H1 (cell line): ENCODE measurements around the gene ARHGAP4. TPM values are rescaled to one million over a fixed set of nuclear protein-coding genes. Genes with fewer than 3 reads are reported as not detected.

Experiments used
- CTCF ChIA-PET: fragments of 300-600 bp; sonication (Branson Sonifier 250); formaldehyde crosslinking; loops from one replicate; lab custom pipeline; 2021; ENCODE audit not compliant: partially characterized antibody; lab: Charles Lee
- POLR2A ChIA-PET: fragments of 300-600 bp; sonication (Branson Sonifier 250); formaldehyde crosslinking; loops from one replicate; lab custom pipeline; 2021; ENCODE audit warnings: inconsistent platforms; ENCODE audit not compliant: partially characterized antibody; lab: Charles Lee
- DNase-seq, 2 experiments: peaks; one replicate each; pipeline versions ENCODE4 v3.0.0 to v3.0.0-alpha.2; 2010 to 2022; ENCODE audit warnings: low spot score in 2 of 2, low read depth in 1 of 2, mixed read lengths in 1 of 2
- FAIRE-seq: peaks from 2 replicates; lab custom pipeline; 2011; peaks lifted over from hg19 to GRCh38; lab: Jason Lieb, UNC
- H2AFZ ChIP-seq: 2 replicates; pipeline ENCODE4 v1.8.1; 2012; ENCODE audit warnings: low read length, inconsistent platforms
- H2AK5ac ChIP-seq: 2 replicates; pipeline ENCODE4 v1.6.1; 2013; ENCODE audit warnings: low read depth, low read length
- H2BK120ac ChIP-seq: replicated peaks from 2 replicates; pipeline ENCODE3; 2013; ENCODE audit warnings: low read depth, low read length, inconsistent platforms
- H2BK12ac ChIP-seq: 2 replicates; pipeline ENCODE4 v1.6.1; 2013; ENCODE audit warnings: low read depth, low read length
- H2BK15ac ChIP-seq: 2 replicates; pipeline ENCODE4 v1.6.1; 2013; ENCODE audit warnings: low read length
- H2BK20ac ChIP-seq: 2 replicates; pipeline ENCODE4 v1.6.1; 2013; ENCODE audit warnings: low read length
- H2BK5ac ChIP-seq: 2 replicates; pipeline ENCODE4 v1.6.1; 2013; ENCODE audit warnings: low read depth, low read length
- H3K14ac ChIP-seq: 2 replicates; pipeline ENCODE4 v1.6.1; 2013; ENCODE audit warnings: inconsistent platforms; ENCODE audit not compliant: insufficient read length
- H3K18ac ChIP-seq: 2 replicates; pipeline ENCODE4 v1.6.1; 2013; ENCODE audit warnings: low read length; ENCODE audit errors: extremely low read depth
- H3K23ac ChIP-seq: 2 replicates; pipeline ENCODE4 v1.6.1; 2013; ENCODE audit warnings: inconsistent platforms; ENCODE audit not compliant: insufficient read length
- H3K23me2 ChIP-seq: 2 replicates; pipeline ENCODE4 v1.6.1; 2013; ENCODE audit warnings: low read depth, low read length
- H3K27ac ChIP-seq: 2 replicates; pipeline ENCODE4 v1.6.1; 2011; ENCODE audit warnings: low read depth, low read length, inconsistent platforms
- H3K27me3 ChIP-seq, 4 experiments: replicated peaks in 1 of 4; 1 replicate in 1 of 4; 2 replicates in 3 of 4; pipeline versions ENCODE4 v1.6.1 to v1.8.1; 2011 to 2013; ENCODE audit warnings: low read length in 3 of 4, mild to moderate bottlenecking in 3 of 4, inconsistent platforms in 2 of 4, mixed read lengths in 2 of 4, moderate library complexity in 1 of 4; ENCODE audit not compliant: control insufficient read depth in 3 of 4, insufficient read depth in 3 of 4; ENCODE audit errors: extremely low read depth in 1 of 4
- H3K36me3 ChIP-seq, 4 experiments: 2 replicates each; pipeline versions ENCODE4 v1.6.1 to v1.8.1; 2011 to 2013; ENCODE audit warnings: mild to moderate bottlenecking in 4 of 4, low read length in 3 of 4, moderate library complexity in 2 of 4, control low read depth in 1 of 4, inconsistent platforms in 1 of 4; ENCODE audit not compliant: insufficient read depth in 4 of 4, control insufficient read depth in 2 of 4
- H3K4ac ChIP-seq: replicated peaks from 2 replicates; pipeline ENCODE3; 2013; ENCODE audit warnings: low read length, low read depth, mixed read lengths, inconsistent platforms; ENCODE audit not compliant: insufficient read length
- H3K4me1 ChIP-seq, 4 experiments: replicated peaks in 1 of 4; 1 replicate in 1 of 4; 2 replicates in 3 of 4; pipeline versions ENCODE4 v1.6.1 to v1.8.1; 2011 to 2013; ENCODE audit warnings: low read length in 3 of 4, inconsistent platforms in 2 of 4, mixed read lengths in 1 of 4; ENCODE audit not compliant: insufficient read depth in 4 of 4, control insufficient read depth in 3 of 4
- H3K4me2 ChIP-seq, 2 experiments: 2 replicates each; pipeline versions ENCODE4 v1.6.1 to v1.8.1; 2011 to 2013; ENCODE audit warnings: low read depth in 2 of 2, low read length in 2 of 2, control low read depth in 1 of 2, inconsistent platforms in 1 of 2, mild to moderate bottlenecking in 1 of 2; ENCODE audit not compliant: insufficient read depth in 1 of 2
- H3K4me3 ChIP-seq, 4 experiments: fragments of 200-600, 300-600 bp in 1 of 4; sonication (generic), shearing (Covaris generic), sonication (Bioruptor Twin) in 1 of 4; 2 replicates each; pipeline versions ENCODE4 v1.5.1 to v1.8.1; 2011 to 2016; ENCODE audit warnings: low read length in 4 of 4, low read depth in 3 of 4, control low read depth in 2 of 4, inconsistent platforms in 2 of 4, mild to moderate bottlenecking in 2 of 4, mixed read lengths in 1 of 4, moderate library complexity in 1 of 4; ENCODE audit not compliant: insufficient read depth in 2 of 4; ENCODE audit errors: extremely low read depth in 1 of 4
- H3K56ac ChIP-seq: replicated peaks from 2 replicates; pipeline ENCODE3; 2013; ENCODE audit warnings: low read depth, mild to moderate bottlenecking, mixed read lengths, low read length, inconsistent platforms; ENCODE audit not compliant: insufficient read length
- H3K79me1 ChIP-seq: 2 replicates; pipeline ENCODE4 v1.6.1; 2013; ENCODE audit warnings: low read depth, low read length, control low read depth
- H3K79me2 ChIP-seq, 2 experiments: 2 replicates each; pipeline versions ENCODE4 v1.6.1 to v1.8.1; 2012 to 2013; ENCODE audit warnings: low read length in 2 of 2, mild to moderate bottlenecking in 2 of 2, inconsistent platforms in 1 of 2; ENCODE audit not compliant: insufficient read depth in 2 of 2, control insufficient read depth in 1 of 2
- H3K9ac ChIP-seq, 4 experiments: replicated peaks in 1 of 4; 1 replicate in 1 of 4; 2 replicates in 3 of 4; pipeline versions ENCODE4 v1.6.1 to v1.8.1; 2011 to 2013; ENCODE audit warnings: low read depth in 3 of 4, low read length in 3 of 4, control low read depth in 2 of 4, mild to moderate bottlenecking in 2 of 4, moderate library complexity in 2 of 4, inconsistent platforms in 1 of 4; ENCODE audit errors: extremely low read depth in 1 of 4
- H3K9me3 ChIP-seq, 2 experiments: 2 replicates each; pipeline versions ENCODE4 v1.6.1 to v1.8.1; 2012 to 2013; ENCODE audit warnings: mild to moderate bottlenecking in 2 of 2, moderate library complexity in 2 of 2, control low read depth in 1 of 2, inconsistent platforms in 1 of 2, low read depth in 1 of 2, low read length in 1 of 2, mixed read lengths in 1 of 2; ENCODE audit not compliant: insufficient read depth in 2 of 2
- H4K20me1 ChIP-seq, 2 experiments: replicated peaks in 1 of 2; 2 replicates each; pipeline versions ENCODE3 to v1.8.1; 2011 to 2013; ENCODE audit warnings: inconsistent platforms in 2 of 2, low read length in 2 of 2, mild to moderate bottlenecking in 1 of 2; ENCODE audit not compliant: insufficient read depth in 2 of 2, control insufficient read depth in 1 of 2
- H4K5ac ChIP-seq: 2 replicates; pipeline ENCODE4 v1.6.1; 2013; ENCODE audit warnings: low read length, low read depth, mixed read lengths, inconsistent platforms; ENCODE audit not compliant: insufficient read length
- H4K8ac ChIP-seq: 2 replicates; pipeline ENCODE4 v1.8.0; 2013; ENCODE audit warnings: mild to moderate bottlenecking, moderate library complexity, low read length, inconsistent platforms; ENCODE audit not compliant: insufficient read depth; ENCODE audit errors: extremely low read depth
- H4K91ac ChIP-seq: replicated peaks from 2 replicates; pipeline ENCODE3; 2013; ENCODE audit warnings: low read length, mixed read lengths, inconsistent platforms; ENCODE audit not compliant: insufficient read length
- CHD2 ChIP-seq: IDR thresholded peaks from 2 replicates; pipeline ENCODE4 v1.6.1; 2012; ENCODE audit warnings: low read length, improper control_type of control experiment
- CREB1 ChIP-seq: IDR thresholded peaks from 2 replicates; pipeline ENCODE4 v1.6.1; 2012; ENCODE audit warnings: inconsistent platforms
- EP300 ChIP-seq, 2 experiments: IDR thresholded peaks; 1 replicate in 1 of 2; 2 replicates in 1 of 2; pipeline ENCODE4 v1.6.1; 2011 to 2012; ENCODE audit warnings: low read depth in 2 of 2, low read length in 2 of 2, mild to moderate bottlenecking in 2 of 2, borderline replicate concordance in 1 of 2, inconsistent platforms in 1 of 2, moderate library complexity in 1 of 2
- HDAC2 ChIP-seq, 2 experiments: fragments of 300-600 bp in 1 of 2; sonication (generic) in 1 of 2; IDR thresholded peaks; 2 replicates each; pipeline ENCODE4 v1.6.1; 2011 to 2012; ENCODE audit warnings: low read depth in 2 of 2, low read length in 2 of 2, mild to moderate bottlenecking in 2 of 2, moderate library complexity in 2 of 2, borderline replicate concordance in 1 of 2, inconsistent platforms in 1 of 2
- KDM5A ChIP-seq: fragments of 200-600 bp; IDR thresholded peaks from 2 replicates; pipeline ENCODE4 v1.7.1; 2012; ENCODE audit warnings: mild to moderate bottlenecking, low read length, inconsistent platforms, mixed read lengths
- NRF1 ChIP-seq: IDR thresholded peaks from 2 replicates; pipeline ENCODE4 v1.6.1; 2011; ENCODE audit warnings: mild to moderate bottlenecking, low read depth, low read length, improper control_type of control experiment
- PHF8 ChIP-seq: fragments of 200-600 bp; sonication (generic); conservative IDR thresholded peaks from 2 replicates; pipeline ENCODE4 v1.7.1; 2012; ENCODE audit warnings: low read depth, mild to moderate bottlenecking, inconsistent platforms, low read length, moderate library complexity
- POLR2A ChIP-seq, 2 experiments: IDR thresholded peaks; 1 replicate in 1 of 2; 2 replicates in 1 of 2; pipeline ENCODE4 v1.6.1; 2011; ENCODE audit warnings: low read depth in 2 of 2, low read length in 2 of 2, mild to moderate bottlenecking in 2 of 2; ENCODE audit errors: control extremely low read depth in 1 of 2
- SUZ12 ChIP-seq: fragments of 200-600 bp; sonication (generic); IDR thresholded peaks from 2 replicates; pipeline ENCODE4 v1.6.1; 2012; ENCODE audit warnings: mild to moderate bottlenecking, inconsistent platforms, low read length, moderate library complexity, mixed read lengths
- TBP ChIP-seq: IDR thresholded peaks from 2 replicates; pipeline ENCODE4 v1.6.1; 2011; ENCODE audit warnings: low read depth, low read length, improper control_type of control experiment
- YY1 ChIP-seq: IDR thresholded peaks from 2 replicates; pipeline ENCODE4 v1.6.1; 2011; ENCODE audit warnings: low read depth, mild to moderate bottlenecking, low read length
- WGBS, 2 experiments: shearing (Covaris generic) in 1 of 2; methylation state at CpG; one replicate each; pipeline versions ENCODE4 v1.1.6 to v1.1.7; 2013 to 2015; ENCODE audit warnings: low lambda C conversion rate in 2 of 2, mixed read lengths in 2 of 2, inconsistent platforms in 1 of 2, low coverage in 1 of 2, missing lambda C conversion rate in 1 of 2; ENCODE audit not compliant: insufficient replicate concordance in 2 of 2, insufficient coverage in 1 of 2, insufficient read length in 1 of 2; ENCODE audit errors: extremely low coverage in 1 of 2, missing lambda C conversion rate in 1 of 2; 5-methylcytosine and 5-hydroxymethylcytosine counted together
- polyA plus RNA-seq, 7 experiments: library from polyadenylated mRNA; depleted of rRNA in 3 of 7; stranded (reverse) in 5 of 7; unstranded in 2 of 7; fragments of >200 nt in 5 of 7; fragments of 200-250 nt in 2 of 7; gene quantifications; 1 replicate in 5 of 7; 2 replicates in 1 of 7; 4 replicates in 1 of 7; pipeline versions ENCODE4 v1.2.1 to v1.2.3, GENCODE V29; 2011 to 2013; ENCODE audit warnings: missing spikeins in 2 of 7, mixed read lengths in 2 of 7
- total RNA-seq: library from RNA; stranded (reverse); fragmentation: NEBNext Ultra II Directional; extraction: Animal tissue kit (Norgen Biotek cat#: 25700); gene quantifications from 2 replicates; pipeline ENCODE4 v1.2.1, GENCODE V29; 2021

ARHGAP4 gene
- total and polyA plus RNA-seq, 2 of the 8 experiments (the other 6 are each of a cell fraction or from before 2014, with no cell fraction given) = 23.9 to 26.0 TPM

DNA sequence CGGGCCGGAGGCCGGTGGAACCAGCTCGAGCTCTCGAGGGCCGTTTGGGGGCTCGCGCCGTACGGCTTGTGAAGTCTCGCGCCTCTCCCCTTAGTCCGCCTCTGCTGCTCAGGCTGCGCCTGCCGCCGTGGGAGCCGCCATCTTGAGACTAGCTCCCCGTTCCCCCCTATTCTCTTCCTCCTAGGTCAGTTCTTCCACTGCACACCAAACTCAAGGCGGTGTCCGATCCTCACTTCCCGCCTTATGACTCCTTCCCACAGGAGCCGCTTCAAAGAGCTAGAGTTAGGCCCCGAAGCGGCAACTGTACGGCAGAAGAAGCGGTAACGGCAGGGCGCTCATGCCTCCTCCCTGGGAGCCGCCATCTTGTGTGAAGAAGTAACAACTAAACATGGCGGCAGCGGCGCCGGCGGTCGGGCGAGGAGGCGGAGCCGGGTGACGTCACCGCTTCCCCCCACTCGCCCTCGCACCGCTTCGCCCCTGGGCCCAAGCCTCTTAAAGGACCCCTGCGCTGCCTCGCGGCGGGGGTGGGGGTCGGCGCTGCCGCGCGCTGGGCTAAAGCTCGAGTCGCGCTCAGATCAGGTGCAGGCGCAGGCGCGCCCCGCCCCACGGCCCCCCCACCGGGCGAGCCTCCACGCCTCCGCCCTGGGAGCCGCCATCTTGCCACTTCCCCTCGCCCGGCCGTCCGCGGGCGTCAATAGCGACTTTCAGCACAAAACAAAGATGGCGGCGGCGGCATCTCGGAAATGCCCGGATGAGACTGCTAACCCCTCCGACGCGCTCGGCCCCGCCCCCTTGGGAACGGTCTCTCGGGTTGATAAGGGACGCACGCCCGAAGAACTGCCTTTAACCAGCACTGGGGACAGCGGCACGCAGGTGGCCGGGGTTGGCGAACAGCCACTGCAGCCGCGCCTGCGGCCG, 45.6 kb upstream of the ARHGAP4 start, which contains the start of gene HCFC1:
Gene HCFC1, minus strand, starts transcription at position 369 of the 918 bp plus-strand sequence. CDS start 978 bp downstream, outside the sequence.
- H2AFZ ChIP-seq = no peak within 1 kb of the TSS
- no peak within 1 kb of the TSS for H2BK20ac ChIP-seq
- H2BK15ac ChIP-seq = no peak within 1 kb of the TSS
- H3K9me3 ChIP-seq = no peaks in the 10 kb centered on the region
- H4K91ac ChIP-seq = peak within 1 kb of the TSS; percentile 100
- H3K4ac ChIP-seq = peak within 1 kb of the TSS; percentile 98
- H3K23me2 ChIP-seq = peaks cover 8% of the 10 kb centered on the region; the same call in 1 of the 2 replicates
- H3K18ac ChIP-seq = peak within 1 kb of the TSS; percentile 96
- H3K4me1 ChIP-seq = peaks cover 4 to 24% (median 12%) of the 10 kb centered on the region in 4 experiments
- peak within 1 kb of the TSS; percentile 98 for H4K5ac ChIP-seq
- H2BK5ac ChIP-seq = peak within 1 kb of the TSS; percentile 99
- peak within 1 kb of the TSS; percentile 83 for H2BK120ac ChIP-seq
- no peak within 1 kb of the TSS for H3K23ac ChIP-seq
- POLR2A ChIA-PET = interaction anchor here (0.6 to 4.6 kb wide), 35 partner anchors 10 to 399 kb away, joined by 3 to 43 read pairs (median 4); partner anchors contain the start of genes ARHGAP4, IRAK1, L1CAM and SRPK3
- H4K8ac ChIP-seq = peak within 1 kb of the TSS; percentile 100
- H3K27me3 ChIP-seq = no peaks in the 10 kb centered on the region
- H3K56ac ChIP-seq = peak within 1 kb of the TSS; percentile 97
- H3K4me3 ChIP-seq = peak within 1 kb of the TSS; percentile 92 to 99 (median 95)
- no peak within 1 kb of the TSS for H3K14ac ChIP-seq
- H3K9ac ChIP-seq = peak within 1 kb of the TSS; percentile 95 to 100 (median 99)
- H4K20me1 ChIP-seq = peaks cover 18 to 21% of the 10 kb centered on the region in 2 experiments
- peak within 1 kb of the TSS; percentile 90; the same call in 1 of the 2 replicates for H2AK5ac ChIP-seq
- H3K79me2 ChIP-seq = peaks cover 30 to 40% of the 10 kb centered on the region in 2 experiments
- peak; percentile 57 for FAIRE-seq
- 0% methylated on average over 31 of the region's 96 CpGs; no CpG with 5 or more reads in 1 of the 2 experiments for whole genome bisulfite sequencing, 2 experiments
- CTCF ChIA-PET = interaction anchor here (2.5 to 11.2 kb wide), 2 partner anchors 24 to 42 kb away, joined by 8 to 102 read pairs; partner anchors contain the start of gene RENBP
- H2BK12ac ChIP-seq = peak within 1 kb of the TSS; percentile 99; the same call in 1 of the 2 replicates
- H3K27ac ChIP-seq = peak within 1 kb of the TSS; percentile 99
- H3K4me2 ChIP-seq = peak within 1 kb of the TSS; percentile 66 to 69
- no peaks in the 10 kb centered on the region for H3K36me3 ChIP-seq
- H3K79me1 ChIP-seq = peaks cover 2% of the 10 kb centered on the region; the same call in 1 of the 2 replicates
- peak in 1 of 2 experiments; percentile 86 for DNase-seq
- TF ChIP-seq NRF1 (no peak), POLR2A (IDR thresholded peaks at IDR 0.05; ENCODE audit: control extremely low read depth in 1 of 2, low read depth in 2 of 2, low read length in 2 of 2) (peak in 1 of 2 experiments; percentile 64; a peak in 2 of 3 replicates), HDAC2 (IDR thresholded peaks at IDR 0.05; ENCODE audit: borderline replicate concordance in 1 of 2, low read depth in 2 of 2, low read length in 2 of 2) (no peak), CHD2 (no peak), CREB1 (peak; percentile 72), SUZ12 (no peak), KDM5A (no peak), YY1 (peak; percentile 91), PHF8 (peak; percentile 64), TBP (peak; percentile 71), EP300 (IDR thresholded peaks at IDR 0.05; ENCODE audit: borderline replicate concordance in 1 of 2, low read depth in 2 of 2, low read length in 2 of 2) (0 out of 3 replicates have a peak, but pooled peaks of 1 of the 2 experiments have one; percentile 43)
